ENCODE data around the gene REPS2.

Gene REPS2

DNA sequence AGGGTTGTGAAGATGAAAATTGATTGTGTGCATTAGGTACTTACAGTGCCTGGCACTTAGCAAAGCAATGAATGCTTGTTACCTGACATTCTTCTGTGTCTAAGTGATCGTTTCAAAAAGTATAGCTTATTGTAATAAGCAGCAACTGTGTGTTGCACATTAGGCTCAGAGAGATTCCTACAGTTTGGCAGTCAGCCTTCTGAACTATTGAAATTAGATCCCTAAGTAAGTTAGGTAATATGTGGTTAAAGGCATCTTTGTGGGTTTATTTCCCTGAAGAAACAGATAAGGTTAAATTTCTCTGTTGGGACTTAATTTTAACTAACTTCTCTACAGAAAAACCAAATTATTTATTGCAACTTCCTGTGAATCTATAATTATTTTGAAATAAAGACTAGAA, 93.4 kb downstream of the REPS2 start:
- Histone ChIP-seq H3K4me2 (ENCODE audit: insufficient read depth, low read length, poor library complexity, severe bottlenecking) (no peak overlapping the region), H3K79me1 (ENCODE audit: low read depth, low read length) (no peaks in the 10 kb centered on the region), H4K8ac (ENCODE audit: low read depth, low read length) (no peak overlapping the region), H3K9me3 (replicated peaks in 1 of 2; ENCODE audit: control insufficient read depth in 2 of 2, insufficient read depth in 1 of 2, low read depth in 1 of 2, low read length in 2 of 2) (no peaks in the 10 kb centered on the region), H3K18ac (ENCODE audit: low read length) (no peak overlapping the region), H2BK5ac (ENCODE audit: low read length) (no peak overlapping the region), H3K27ac (replicated peaks; ENCODE audit: low read length) (no peak overlapping the region), H3K4me3 (ENCODE audit: low read length in 2 of 2) (no peak overlapping the region), H2BK12ac (ENCODE audit: low read length) (no peak overlapping the region), H2BK120ac (ENCODE audit: low read depth, low read length) (no peak overlapping the region), H3K9ac (ENCODE audit: low read depth, low read length, poor library complexity) (no peak overlapping the region), H3K23ac (ENCODE audit: low read depth, low read length, poor library complexity) (no peak overlapping the region), H2AFZ (ENCODE audit: low read length) (no peak overlapping the region), H3K36me3 (replicated peaks in 1 of 2; ENCODE audit: control insufficient read depth in 2 of 2, insufficient read depth in 2 of 2, low read length in 2 of 2) (no peaks in the 10 kb centered on the region), H4K91ac (ENCODE audit: low read depth, low read length, poor library complexity) (no peak overlapping the region), H3K4ac (ENCODE audit: low read length) (no peak overlapping the region), H2BK15ac (ENCODE audit: low read length) (no peak overlapping the region), H3K4me1 (ENCODE audit: control insufficient read depth in 2 of 2, insufficient read depth in 1 of 2, low read depth in 1 of 2, low read length in 2 of 2) (no peaks in the 10 kb centered on the region), H3K14ac (ENCODE audit: low read length) (no peak overlapping the region), H3K27me3 (ENCODE audit: control insufficient read depth in 3 of 3, insufficient read depth in 3 of 3, low read depth in 1 of 3, low read length in 3 of 3) (peaks cover 0 to 54% (median 0%) of the 10 kb centered on the region in 3 experiments), H2AK5ac (ENCODE audit: low read depth, low read length) (no peak overlapping the region)
- no CpG with 5 or more reads among the region's 1 CpG for WGBS, 2 donors (ENCODE audit: extremely low coverage in 2 of 2, insufficient read length in 2 of 2, insufficient replicate concordance in 1 of 2)
- no peak for DNase-seq (ENCODE audit: low spot score)

DNA sequence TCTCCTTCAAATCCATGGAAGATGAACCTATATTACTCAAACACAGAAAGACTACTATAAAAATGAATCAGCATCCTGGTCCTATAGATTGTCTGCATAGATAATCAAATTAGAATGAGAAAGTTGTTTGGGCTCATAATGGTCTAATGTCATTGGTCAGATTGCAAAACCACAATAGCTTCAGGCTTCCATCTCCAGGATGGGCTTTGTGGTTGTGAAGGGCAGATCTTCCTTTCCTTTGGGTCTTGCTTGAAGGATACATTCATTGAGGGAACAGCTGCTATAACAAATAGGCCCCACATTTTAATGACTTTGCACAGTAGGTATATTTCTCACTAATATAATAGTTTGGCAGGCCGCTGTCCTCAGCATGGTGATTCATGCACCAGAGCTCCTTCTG, 94.3 kb downstream of the REPS2 start:
- Histone ChIP-seq H3K23ac (ENCODE audit: low read depth, low read length, poor library complexity) (no peak overlapping the region), H2AK5ac (ENCODE audit: low read depth, low read length) (no peak overlapping the region), H3K4me2 (ENCODE audit: insufficient read depth, low read length, poor library complexity, severe bottlenecking) (no peak overlapping the region), H2AFZ (ENCODE audit: low read length) (no peak overlapping the region), H3K4me3 (ENCODE audit: low read length in 2 of 2) (no peak overlapping the region), H4K8ac (ENCODE audit: low read depth, low read length) (no peak overlapping the region), H4K91ac (ENCODE audit: low read depth, low read length, poor library complexity) (no peak overlapping the region), H3K14ac (ENCODE audit: low read length) (no peak overlapping the region), H3K4ac (ENCODE audit: low read length) (no peak overlapping the region), H2BK120ac (ENCODE audit: low read depth, low read length) (no peak overlapping the region), H2BK12ac (ENCODE audit: low read length) (no peak overlapping the region), H3K36me3 (replicated peaks in 1 of 2; ENCODE audit: control insufficient read depth in 2 of 2, insufficient read depth in 2 of 2, low read length in 2 of 2) (no peaks in the 10 kb centered on the region), H3K79me1 (ENCODE audit: low read depth, low read length) (no peaks in the 10 kb centered on the region), H3K9me3 (replicated peaks in 1 of 2; ENCODE audit: control insufficient read depth in 2 of 2, insufficient read depth in 1 of 2, low read depth in 1 of 2, low read length in 2 of 2) (no peaks in the 10 kb centered on the region), H2BK15ac (ENCODE audit: low read length) (no peak overlapping the region), H3K18ac (ENCODE audit: low read length) (no peak overlapping the region), H3K27me3 (ENCODE audit: control insufficient read depth in 3 of 3, insufficient read depth in 3 of 3, low read depth in 1 of 3, low read length in 3 of 3) (peaks cover 0 to 49% (median 0%) of the 10 kb centered on the region in 3 experiments), H3K9ac (ENCODE audit: low read depth, low read length, poor library complexity) (no peak overlapping the region), H3K4me1 (ENCODE audit: control insufficient read depth in 2 of 2, insufficient read depth in 1 of 2, low read depth in 1 of 2, low read length in 2 of 2) (no peaks in the 10 kb centered on the region), H2BK5ac (ENCODE audit: low read length) (no peak overlapping the region), H3K27ac (replicated peaks; ENCODE audit: low read length) (no peak overlapping the region)
- DNase-seq (ENCODE audit: low spot score) = no peak
- WGBS, 2 donors (ENCODE audit: extremely low coverage in 2 of 2, insufficient read length in 2 of 2, insufficient replicate concordance in 1 of 2) = no CpG with 5 or more reads among the region's 1 CpG

DNA sequence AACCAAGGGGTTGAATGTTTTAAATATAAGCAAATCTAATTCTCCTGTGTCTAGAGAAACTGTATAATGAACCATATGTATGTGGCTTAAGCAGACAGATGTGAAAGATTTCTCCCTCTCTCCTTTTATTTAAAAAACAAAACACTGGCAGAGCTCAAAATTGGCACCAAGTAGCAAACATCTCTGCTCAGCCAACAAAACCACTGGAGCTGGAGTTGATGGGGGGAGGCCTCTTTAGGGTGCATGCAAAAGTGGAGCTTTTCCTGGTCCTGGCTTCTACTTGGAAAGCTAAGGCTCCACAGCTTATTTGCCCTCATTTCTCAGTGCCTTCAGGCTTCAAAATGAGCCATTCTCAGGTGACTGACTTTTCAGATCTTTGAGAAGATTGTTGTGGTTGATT, 95.6 kb downstream of the REPS2 start:
- no peaks in the 10 kb centered on the region for H3K9me3 ChIP-seq (replicated peaks in 1 of 2; ENCODE audit: control insufficient read depth in 2 of 2, insufficient read depth in 1 of 2, low read depth in 1 of 2, low read length in 2 of 2)
- no peak overlapping the region for H2BK5ac ChIP-seq (ENCODE audit: low read length)
- no peak overlapping the region for H3K14ac ChIP-seq (ENCODE audit: low read length)
- H3K18ac ChIP-seq (ENCODE audit: low read length) = no peak overlapping the region
- H3K27me3 ChIP-seq (ENCODE audit: control insufficient read depth in 3 of 3, insufficient read depth in 3 of 3, low read depth in 1 of 3, low read length in 3 of 3) = peaks cover 0 to 48% (median 0%) of the 10 kb centered on the region in 3 experiments
- H3K4me2 ChIP-seq (ENCODE audit: insufficient read depth, low read length, poor library complexity, severe bottlenecking) = no peak overlapping the region
- no peak for DNase-seq (ENCODE audit: low spot score)
- H2AFZ ChIP-seq (ENCODE audit: low read length) = no peak overlapping the region
- H4K8ac ChIP-seq (ENCODE audit: low read depth, low read length) = no peak overlapping the region
- no peak overlapping the region for H3K27ac ChIP-seq (replicated peaks; ENCODE audit: low read length)
- no peaks in the 10 kb centered on the region for H3K4me1 ChIP-seq (ENCODE audit: control insufficient read depth in 2 of 2, insufficient read depth in 1 of 2, low read depth in 1 of 2, low read length in 2 of 2)
- H4K91ac ChIP-seq (ENCODE audit: low read depth, low read length, poor library complexity) = no peak overlapping the region
- no peak overlapping the region for H2BK120ac ChIP-seq (ENCODE audit: low read depth, low read length)
- H3K36me3 ChIP-seq (replicated peaks in 1 of 2; ENCODE audit: control insufficient read depth in 2 of 2, insufficient read depth in 2 of 2, low read length in 2 of 2) = no peaks in the 10 kb centered on the region
- H2AK5ac ChIP-seq (ENCODE audit: low read depth, low read length) = no peak overlapping the region
- no peak overlapping the region for H3K4ac ChIP-seq (ENCODE audit: low read length)
- no peak overlapping the region for H3K23ac ChIP-seq (ENCODE audit: low read depth, low read length, poor library complexity)
- no peak overlapping the region for H2BK12ac ChIP-seq (ENCODE audit: low read length)
- H3K79me1 ChIP-seq (ENCODE audit: low read depth, low read length) = no peaks in the 10 kb centered on the region
- H3K9ac ChIP-seq (ENCODE audit: low read depth, low read length, poor library complexity) = no peak overlapping the region
- H3K4me3 ChIP-seq (ENCODE audit: low read length in 2 of 2) = no peak overlapping the region
- H2BK15ac ChIP-seq (ENCODE audit: low read length) = no peak overlapping the region

DNA sequence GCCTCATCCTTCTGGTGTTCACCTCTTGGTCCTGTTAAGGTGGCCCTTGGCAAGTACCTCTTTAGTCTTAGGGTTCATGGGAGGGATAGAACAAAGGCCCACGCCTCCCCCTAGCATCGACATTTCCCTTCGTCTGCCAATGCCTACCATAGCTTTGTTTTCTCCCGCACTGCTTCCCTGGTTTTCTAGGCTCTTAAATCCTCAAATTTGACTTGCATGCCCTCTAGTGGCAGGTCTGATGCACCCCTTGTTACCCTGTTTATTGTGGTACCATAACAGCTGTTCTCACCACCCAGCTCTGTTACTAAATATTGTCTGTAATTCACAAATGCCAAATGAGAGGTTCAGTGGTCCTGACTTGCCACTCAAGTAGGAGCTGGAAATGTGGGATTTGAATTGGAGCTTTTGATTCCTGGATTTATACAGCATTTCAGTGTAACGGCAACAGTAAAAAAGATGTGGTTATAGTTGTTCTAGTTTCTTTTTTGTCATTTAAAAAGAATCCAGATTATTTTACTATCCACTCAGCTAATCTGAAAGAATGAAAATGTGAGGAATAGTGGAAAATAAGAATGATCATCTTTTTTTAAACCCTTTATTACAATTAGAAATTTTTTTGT, 100.1 kb downstream of the REPS2 start:
- Histone ChIP-seq H2BK120ac (ENCODE audit: low read depth, low read length) (no peak overlapping the region), H3K18ac (ENCODE audit: low read length) (no peak overlapping the region), H3K23ac (ENCODE audit: low read depth, low read length, poor library complexity) (no peak overlapping the region), H2AK5ac (ENCODE audit: low read depth, low read length) (no peak overlapping the region), H3K36me3 (replicated peaks in 1 of 2; ENCODE audit: control insufficient read depth in 2 of 2, insufficient read depth in 2 of 2, low read length in 2 of 2) (no peaks in the 10 kb centered on the region), H3K14ac (ENCODE audit: low read length) (no peak overlapping the region), H3K9ac (ENCODE audit: low read depth, low read length, poor library complexity) (no peak overlapping the region), H4K91ac (ENCODE audit: low read depth, low read length, poor library complexity) (no peak overlapping the region), H3K79me1 (ENCODE audit: low read depth, low read length) (no peaks in the 10 kb centered on the region), H3K4me1 (ENCODE audit: control insufficient read depth in 2 of 2, insufficient read depth in 1 of 2, low read depth in 1 of 2, low read length in 2 of 2) (no peaks in the 10 kb centered on the region), H2BK12ac (ENCODE audit: low read length) (no peak overlapping the region), H3K9me3 (replicated peaks in 1 of 2; ENCODE audit: control insufficient read depth in 2 of 2, insufficient read depth in 1 of 2, low read depth in 1 of 2, low read length in 2 of 2) (no peaks in the 10 kb centered on the region), H3K27ac (replicated peaks; ENCODE audit: low read length) (no peak overlapping the region), H4K8ac (ENCODE audit: low read depth, low read length) (no peak overlapping the region), H2AFZ (ENCODE audit: low read length) (no peak overlapping the region), H3K4ac (ENCODE audit: low read length) (no peak overlapping the region), H3K4me2 (ENCODE audit: insufficient read depth, low read length, poor library complexity, severe bottlenecking) (no peak overlapping the region), H3K27me3 (ENCODE audit: control insufficient read depth in 3 of 3, insufficient read depth in 3 of 3, low read depth in 1 of 3, low read length in 3 of 3) (peaks cover 0 to 19% (median 0%) of the 10 kb centered on the region in 3 experiments), H3K4me3 (ENCODE audit: low read length in 2 of 2) (no peak overlapping the region), H2BK5ac (ENCODE audit: low read length) (no peak overlapping the region), H2BK15ac (ENCODE audit: low read length) (no peak overlapping the region)
- peak; percentile 26 for DNase-seq (ENCODE audit: low spot score)
- no CpG with 5 or more reads among the region's 5 CpGs for WGBS, 2 donors (ENCODE audit: extremely low coverage in 2 of 2, insufficient read length in 2 of 2, insufficient replicate concordance in 1 of 2)
